ENCODE measurements around the gene MRPS27.

DNA sequence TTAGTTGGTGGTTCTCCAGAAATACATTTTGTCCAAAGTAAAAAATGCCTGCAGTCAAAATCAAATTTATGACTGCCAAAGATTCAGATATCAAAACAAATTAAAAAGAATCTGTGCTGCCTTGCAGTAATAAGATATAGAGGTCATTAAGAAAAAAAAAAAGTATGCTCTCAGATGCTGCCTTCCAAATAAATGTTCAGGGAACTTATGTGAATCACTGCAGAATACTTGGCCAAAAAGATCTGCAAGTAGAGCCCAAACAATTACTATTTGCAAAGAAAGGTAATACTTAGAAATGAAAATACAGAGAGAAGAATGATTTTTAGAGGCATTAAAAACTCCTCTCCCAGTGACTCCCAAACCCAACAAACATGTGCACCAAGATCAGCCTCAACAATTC, 52.4 kb downstream of the MRPS27 start:
- no peak for TF ChIP-seq POLR2A (IDR thresholded peaks at IDR 0.05)
- TF ChIP-seq, protein P1, sequence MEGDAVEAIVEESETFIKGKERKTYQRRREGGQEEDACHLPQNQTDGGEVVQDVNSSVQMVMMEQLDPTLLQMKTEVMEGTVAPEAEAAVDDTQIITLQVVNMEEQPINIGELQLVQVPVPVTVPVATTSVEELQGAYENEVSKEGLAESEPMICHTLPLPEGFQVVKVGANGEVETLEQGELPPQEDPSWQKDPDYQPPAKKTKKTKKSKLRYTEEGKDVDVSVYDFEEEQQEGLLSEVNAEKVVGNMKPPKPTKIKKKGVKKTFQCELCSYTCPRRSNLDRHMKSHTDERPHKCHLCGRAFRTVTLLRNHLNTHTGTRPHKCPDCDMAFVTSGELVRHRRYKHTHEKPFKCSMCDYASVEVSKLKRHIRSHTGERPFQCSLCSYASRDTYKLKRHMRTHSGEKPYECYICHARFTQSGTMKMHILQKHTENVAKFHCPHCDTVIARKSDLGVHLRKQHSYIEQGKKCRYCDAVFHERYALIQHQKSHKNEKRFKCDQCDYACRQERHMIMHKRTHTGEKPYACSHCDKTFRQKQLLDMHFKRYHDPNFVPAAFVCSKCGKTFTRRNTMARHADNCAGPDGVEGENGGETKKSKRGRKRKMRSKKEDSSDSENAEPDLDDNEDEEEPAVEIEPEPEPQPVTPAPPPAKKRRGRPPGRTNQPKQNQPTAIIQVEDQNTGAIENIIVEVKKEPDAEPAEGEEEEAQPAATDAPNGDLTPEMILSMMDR (IDR thresholded peaks at IDR 0.05): no peak
